Trophoblast cell (in vitro differentiated cells and primary cell): ENCODE data around the gene RTL10.

Source experiments
- DNase-seq, 2 donors: peaks; one replicate each; pipeline ENCODE4 v3.0.0-alpha.2; 2016
- H2AFZ ChIP-seq: 2 replicates; pipeline ENCODE4 v1.6.1; 2013; ENCODE audit warnings: low read length, moderate library complexity, mild to moderate bottlenecking; ENCODE audit not compliant: insufficient read depth, poor library complexity
- H2AK5ac ChIP-seq: 2 replicates; pipeline ENCODE4 v1.6.1; 2013; ENCODE audit warnings: mild to moderate bottlenecking, low read length
- H2BK120ac ChIP-seq: 2 replicates; pipeline ENCODE4 v1.6.1; 2013; ENCODE audit warnings: low read length, mild to moderate bottlenecking, moderate library complexity; ENCODE audit not compliant: insufficient read depth, poor library complexity
- H2BK12ac ChIP-seq: 2 replicates; pipeline ENCODE4 v1.6.1; 2013; ENCODE audit warnings: mild to moderate bottlenecking, low read length, moderate library complexity
- H2BK5ac ChIP-seq: 2 replicates; pipeline ENCODE4 v1.6.1; 2013; ENCODE audit warnings: low read length, low read depth, moderate library complexity, mild to moderate bottlenecking; ENCODE audit not compliant: poor library complexity
- H3K14ac ChIP-seq: 2 replicates; pipeline ENCODE4 v1.6.1; 2013; ENCODE audit warnings: mild to moderate bottlenecking, low read length
- H3K18ac ChIP-seq: 2 replicates; pipeline ENCODE4 v1.6.1; 2013; ENCODE audit warnings: mild to moderate bottlenecking, low read length
- H3K23ac ChIP-seq: 2 replicates; pipeline ENCODE4 v1.6.1; 2013; ENCODE audit warnings: low read length
- H3K27ac ChIP-seq: 2 replicates; pipeline ENCODE4 v1.5.1; 2013; ENCODE audit warnings: low read depth, mild to moderate bottlenecking, inconsistent platforms, low read length, moderate library complexity
- H3K27me3 ChIP-seq: 2 replicates; pipeline ENCODE4 v1.6.1; 2013; ENCODE audit warnings: inconsistent platforms, mild to moderate bottlenecking, low read length, moderate library complexity; ENCODE audit not compliant: insufficient read depth
- H3K36me3 ChIP-seq, 2 experiments: 1 replicate in 1 of 2; 2 replicates in 1 of 2; pipeline ENCODE4 v1.6.1; 2013; ENCODE audit warnings: low read length in 2 of 2, mild to moderate bottlenecking in 2 of 2, moderate library complexity in 1 of 2; ENCODE audit not compliant: insufficient read depth in 2 of 2, control insufficient read depth in 1 of 2
- H3K4ac ChIP-seq: 2 replicates; pipeline ENCODE4 v1.6.1; 2013; ENCODE audit warnings: low read depth, mild to moderate bottlenecking, low read length, moderate library complexity
- H3K4me1 ChIP-seq, 2 experiments: 1 replicate in 1 of 2; 2 replicates in 1 of 2; pipeline ENCODE4 v1.6.1; 2013; ENCODE audit warnings: low read length in 2 of 2, mild to moderate bottlenecking in 2 of 2, moderate library complexity in 1 of 2; ENCODE audit not compliant: insufficient read depth in 2 of 2, control insufficient read depth in 1 of 2
- H3K4me2 ChIP-seq: 2 replicates; pipeline ENCODE4 v1.6.1; 2013; ENCODE audit warnings: inconsistent platforms, mild to moderate bottlenecking, low read length, moderate library complexity
- H3K4me3 ChIP-seq: 2 replicates; pipeline ENCODE4 v1.5.1; 2013; ENCODE audit warnings: mild to moderate bottlenecking, low read depth, low read length, inconsistent platforms
- H3K79me1 ChIP-seq: one replicate; pipeline ENCODE4 v1.6.1; 2013; ENCODE audit warnings: low read length
- H3K79me2 ChIP-seq: 2 replicates; pipeline ENCODE4 v1.6.1; 2013; ENCODE audit warnings: low read length, mild to moderate bottlenecking; ENCODE audit not compliant: control insufficient read depth, insufficient read depth, poor library complexity
- H3K9ac ChIP-seq: 2 replicates; pipeline ENCODE4 v1.6.1; 2013; ENCODE audit warnings: mild to moderate bottlenecking, low read length
- H3K9me3 ChIP-seq: 2 replicates; pipeline ENCODE4 v1.6.1; 2013; ENCODE audit warnings: low read depth, mild to moderate bottlenecking, control low read depth, inconsistent platforms, low read length; ENCODE audit not compliant: insufficient read depth
- H4K12ac ChIP-seq: 2 replicates; pipeline ENCODE4 v1.6.1; 2013; ENCODE audit warnings: low read depth, mild to moderate bottlenecking, low read length, moderate library complexity
- H4K8ac ChIP-seq: 2 replicates; pipeline ENCODE4 v1.6.1; 2013; ENCODE audit warnings: low read depth, mild to moderate bottlenecking, low read length, moderate library complexity
- H4K91ac ChIP-seq: one replicate; pipeline ENCODE4 v1.6.1; 2013; ENCODE audit warnings: low read depth, mild to moderate bottlenecking, low read length, moderate library complexity
- WGBS: extraction: QIAGEN DNeasy Blood & Tissue Kit; methylation state at CpG from one replicate; pipeline ENCODE4 v1.1.7; 2013; ENCODE audit warnings: missing lambda C conversion rate; ENCODE audit not compliant: insufficient read length, insufficient coverage; ENCODE audit errors: extremely low coverage; 5-methylcytosine and 5-hydroxymethylcytosine counted together

RTL10 gene

DNA sequence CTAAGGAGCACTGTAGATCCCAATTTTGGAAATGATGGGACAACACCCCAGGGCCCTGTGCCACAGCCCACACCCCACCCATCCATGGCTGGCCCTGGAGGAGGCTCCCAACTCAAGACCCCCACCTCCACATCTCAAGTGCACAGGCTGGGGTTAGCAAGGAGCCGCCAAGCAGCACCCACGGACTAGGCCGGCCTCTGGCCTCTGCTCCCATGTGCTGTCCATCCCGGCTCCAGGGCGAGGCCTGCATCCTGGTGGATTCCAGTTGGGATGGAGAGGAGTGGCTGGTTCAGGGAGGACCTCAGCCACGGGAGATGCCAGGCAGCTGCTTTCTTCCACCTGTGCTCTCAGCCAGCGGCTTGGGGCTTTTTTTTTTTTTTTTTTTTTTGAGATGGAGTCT is 43.5 kb upstream of the RTL10 start:
- H3K27me3 ChIP-seq = no peaks in the 10 kb centered on the region
- H2AFZ ChIP-seq = no peak overlapping the region
- H3K4me3 ChIP-seq = no peak overlapping the region
- H3K14ac ChIP-seq = no peak overlapping the region
- no peak overlapping the region for H3K23ac ChIP-seq
- H3K27ac ChIP-seq = no peak overlapping the region
- H3K18ac ChIP-seq = no peak overlapping the region
- H2AK5ac ChIP-seq = no peak overlapping the region
- H3K9ac ChIP-seq = no peak overlapping the region
- no peaks in the 10 kb centered on the region for H3K36me3 ChIP-seq
- peaks cover 5 to 20% of the 10 kb centered on the region in 2 experiments for H3K4me1 ChIP-seq
- no peak overlapping the region for H3K4me2 ChIP-seq
- no peak overlapping the region for H4K8ac ChIP-seq
- H4K91ac ChIP-seq = no peak overlapping the region
- H3K79me1 ChIP-seq = peaks cover 17% of the 10 kb centered on the region
- no peaks in the 10 kb centered on the region for H3K9me3 ChIP-seq
- no peak overlapping the region for H4K12ac ChIP-seq
- no peak overlapping the region for H3K4ac ChIP-seq
- no peak overlapping the region for H2BK120ac ChIP-seq
- no peak overlapping the region for H2BK12ac ChIP-seq
- peaks cover 2% of the 10 kb centered on the region for H3K79me2 ChIP-seq
- H2BK5ac ChIP-seq = no peak overlapping the region
- DNase-seq = no peak
- WGBS = no CpG with 5 or more reads among the region's 7 CpGs

DNA sequence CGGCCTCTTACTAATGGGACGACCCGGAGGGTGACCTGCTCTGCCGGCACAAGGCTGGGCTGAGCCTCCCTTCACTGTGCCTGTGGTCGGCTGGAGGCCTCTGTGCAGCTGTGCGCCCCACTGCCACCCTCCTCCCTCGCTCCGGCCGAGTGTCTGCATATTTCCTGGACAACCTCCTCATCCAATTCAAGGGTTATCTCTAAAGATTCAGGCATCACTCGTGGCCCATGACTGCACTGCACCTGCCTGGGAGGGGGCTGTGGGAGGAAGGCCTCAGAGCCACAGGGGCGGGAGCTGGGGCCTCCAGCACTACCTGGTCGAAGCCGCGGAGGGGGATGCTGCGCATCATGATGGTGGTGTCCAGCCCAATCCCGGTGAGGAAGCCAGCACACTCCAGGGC is 43.1 kb upstream of the RTL10 start:
- Histone ChIP-seq H4K91ac (no peak overlapping the region), H4K8ac (no peak overlapping the region), H3K23ac (no peak overlapping the region), H3K79me2 (peaks cover 6% of the 10 kb centered on the region), H3K9ac (no peak overlapping the region), H3K4me2 (no peak overlapping the region), H3K9me3 (no peaks in the 10 kb centered on the region), H3K27ac (no peak overlapping the region), H3K14ac (no peak overlapping the region), H4K12ac (no peak overlapping the region), H3K36me3 (no peaks in the 10 kb centered on the region), H2BK5ac (no peak overlapping the region), H2AK5ac (peak overlapping the region; percentile 27), H2BK120ac (no peak overlapping the region), H2BK12ac (peak overlapping the region; percentile 38), H3K27me3 (no peaks in the 10 kb centered on the region), H3K4me3 (no peak overlapping the region), H3K79me1 (peaks cover 18% of the 10 kb centered on the region), H2AFZ (no peak overlapping the region), H3K4ac (no peak overlapping the region), H3K18ac (no peak overlapping the region), H3K4me1 (peaks cover 7 to 20% of the 10 kb centered on the region in 2 experiments)
- no peak for DNase-seq
- WGBS = no CpG with 5 or more reads among the region's 16 CpGs

DNA sequence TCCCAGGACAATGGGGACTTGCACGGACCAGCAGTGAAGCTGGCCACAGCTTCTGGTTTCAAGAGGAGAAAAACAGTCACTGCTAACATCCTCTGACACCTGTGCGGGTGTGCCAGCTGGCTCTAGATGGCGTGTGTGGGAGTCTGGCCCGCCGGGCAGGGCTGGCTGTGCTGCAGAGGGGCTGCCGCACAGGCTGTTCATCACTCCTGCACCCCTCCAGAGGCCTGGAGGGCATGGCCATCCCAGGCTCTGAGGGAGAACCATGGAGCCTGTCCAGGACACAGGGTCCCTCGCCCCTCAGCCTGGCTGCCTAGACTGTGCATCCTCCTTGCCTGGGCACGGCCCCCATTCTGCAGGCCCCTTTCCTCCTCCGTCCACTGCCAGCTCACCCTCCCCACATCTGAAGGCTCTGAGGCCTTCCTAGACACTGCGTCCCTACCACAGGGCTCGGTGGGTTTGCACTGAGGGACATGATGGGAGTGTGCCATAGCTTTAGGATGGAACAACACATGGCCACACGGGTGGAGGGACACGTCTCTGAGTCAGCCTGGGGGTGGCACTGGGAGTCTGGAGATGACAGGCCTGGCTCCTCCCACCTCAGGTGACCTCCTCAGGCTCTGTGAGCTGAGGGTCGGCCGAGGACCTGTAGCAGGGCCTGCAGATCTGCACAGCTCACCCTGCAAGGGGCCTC is 42.1 kb upstream of the RTL10 start:
- no peak overlapping the region for H2BK5ac ChIP-seq

DNA sequence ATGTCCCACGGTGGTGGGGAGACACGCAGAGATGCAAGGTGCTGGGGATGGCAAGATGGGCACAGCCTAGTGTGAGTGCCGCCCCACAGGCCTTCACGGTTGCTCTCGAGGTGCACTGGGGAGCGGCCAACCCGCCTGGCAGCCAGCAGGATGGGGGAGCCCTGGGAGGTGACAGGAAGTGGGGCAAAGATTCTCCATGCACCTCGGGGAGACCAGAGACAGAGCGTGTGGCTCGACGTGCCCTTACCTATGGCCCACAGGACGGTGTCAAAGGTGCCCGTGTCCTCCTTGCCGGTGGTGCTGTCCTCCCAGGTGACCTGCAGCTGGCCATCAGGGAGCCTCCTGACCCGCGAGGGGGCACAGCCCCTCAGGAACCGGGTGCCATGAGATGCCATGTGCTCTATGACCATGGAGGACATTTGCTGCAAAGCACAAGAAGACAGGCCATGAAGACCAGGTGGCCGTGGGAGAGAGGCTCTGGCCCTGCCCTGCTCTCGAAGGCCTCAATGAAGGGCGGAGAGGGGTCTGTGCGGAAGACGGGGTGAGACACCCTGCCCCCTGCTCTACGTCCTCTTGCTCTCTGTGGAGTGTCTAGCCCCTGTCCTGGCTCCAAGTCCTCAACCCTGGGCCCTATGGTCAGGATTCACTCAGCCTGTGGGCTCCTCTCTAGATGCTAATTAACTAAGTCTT is 40.6 kb upstream of the RTL10 start:
- Histone ChIP-seq H4K8ac (no peak overlapping the region), H3K79me2 (peaks cover 15% of the 10 kb centered on the region), H4K12ac (no peak overlapping the region), H2BK120ac (no peak overlapping the region), H3K27ac (no peak overlapping the region), H3K4me2 (no peak overlapping the region), H3K18ac (peak overlapping the region; percentile 4), H4K91ac (peak overlapping the region; percentile 20), H3K9me3 (no peaks in the 10 kb centered on the region), H3K79me1 (peaks cover 36% of the 10 kb centered on the region), H3K4me1 (peaks cover 27 to 38% of the 10 kb centered on the region in 2 experiments), H3K23ac (no peak overlapping the region), H3K4ac (no peak overlapping the region), H3K4me3 (no peak overlapping the region), H3K27me3 (no peaks in the 10 kb centered on the region), H3K14ac (peak overlapping the region; percentile 26), H2AK5ac (peak overlapping the region; percentile 31), H3K36me3 (no peaks in the 10 kb centered on the region), H3K9ac (no peak overlapping the region), H2AFZ (no peak overlapping the region), H2BK12ac (peak overlapping the region; percentile 39), H2BK5ac (no peak overlapping the region)
- DNase-seq = no peak
- no CpG with 5 or more reads among the region's 23 CpGs for WGBS

More for the DNA sequence above, 42.1 kb upstream of the RTL10 start:
- Histone ChIP-seq H4K12ac (no peak overlapping the region), H2AK5ac (peak overlapping the region; percentile 21), H4K91ac (peak overlapping the region; percentile 52), H3K27me3 (no peaks in the 10 kb centered on the region), H2AFZ (no peak overlapping the region), H3K36me3 (no peaks in the 10 kb centered on the region), H3K79me1 (peaks cover 23% of the 10 kb centered on the region), H2BK12ac (peak overlapping the region; percentile 75), H3K4me3 (no peak overlapping the region), H2BK120ac (no peak overlapping the region), H3K18ac (no peak overlapping the region), H3K4me1 (peaks cover 14 to 27% of the 10 kb centered on the region in 2 experiments), H3K4ac (no peak overlapping the region), H3K14ac (no peak overlapping the region), H3K27ac (no peak overlapping the region), H3K9ac (no peak overlapping the region), H3K23ac (no peak overlapping the region), H3K9me3 (no peaks in the 10 kb centered on the region), H3K4me2 (no peak overlapping the region), H4K8ac (no peak overlapping the region), H3K79me2 (peaks cover 7% of the 10 kb centered on the region)
- no CpG with 5 or more reads among the region's 15 CpGs for WGBS
- DNase-seq = no peak
